Omental fat pad (tissue), 4 donors: ENCODE results near the gene L3MBTL4. TPM values are rescaled to one million over a fixed set of nuclear protein-coding genes. Genes with fewer than 3 reads are reported as not detected.
"Not testable (repeated sequence)": the region's sequence is repeated elsewhere in the genome, so short reads cannot be mapped to it uniquely, and the experiment has no call there.

Experiments used
- ATAC-seq: fragments of 150-250 bp; one replicate; pipeline ENCODE4 v1.9.1; 2016; ENCODE audit warnings: mild to moderate bottlenecking, moderate library complexity; ENCODE audit not compliant: low FRiP score
- DNase-seq: peaks from one replicate; pipeline ENCODE4 v3.0.0-alpha.2; 2019; ENCODE audit warnings: low spot score
- CTCF ChIP-seq, 3 donors: fragments of 450-650 bp; IDR thresholded peaks; one replicate each; pipeline ENCODE4 v1.5.1; 2016 to 2017; ENCODE audit warnings: antibody characterized with exemption in 3 of 3, mild to moderate bottlenecking in 3 of 3, moderate library complexity in 2 of 3
- total RNA-seq, 4 donors: library from RNA; depleted of rRNA; stranded (reverse); fragments of >200 nt; gene quantifications; one replicate each; pipeline ENCODE4 v1.1.0, GENCODE V29; 2016

L3MBTL4 gene
- total RNA-seq, 4 donors from 2014 or later, result 7.2 to 14.8 (median 8.3) TPM

GRCh38 chr18:6156446-6156845 is 258.3 kb downstream of the L3MBTL4 start:
- ATAC-seq (no peak), DNase-seq (no peak)
- no peak for TF ChIP-seq CTCF (IDR thresholded peaks at IDR 0.05)

- no peak for DNase-seq
- no peak for ATAC-seq
- TF ChIP-seq CTCF (IDR thresholded peaks at IDR 0.05), result no peak
Observed at GRCh38 chr18:6155707-6156106, 259.0 kb downstream of the L3MBTL4 start.

- ATAC-seq (no peak), DNase-seq (no peak)
- TF ChIP-seq CTCF (IDR thresholded peaks at IDR 0.05), result no peak
Observed at GRCh38 chr18:6150430-6150829, 264.3 kb downstream of the L3MBTL4 start.

GRCh38 chr18:6146307-6146661 is 268.4 kb downstream of the L3MBTL4 start:
- TF ChIP-seq CTCF (IDR thresholded peaks at IDR 0.05), result no peak
- DNase-seq, result no peak
- ATAC-seq, result no peak

- no peak for DNase-seq
- no peak for TF ChIP-seq CTCF (IDR thresholded peaks at IDR 0.05)
- ATAC-seq, result no peak
Observed at GRCh38 chr18:6145645-6146306, 268.9 kb downstream of the L3MBTL4 start.

- no peak for TF ChIP-seq CTCF (IDR thresholded peaks at IDR 0.05)
- ATAC-seq (no peak), DNase-seq (no peak)
Observed at GRCh38 chr18:6139007-6139406, 275.7 kb downstream of the L3MBTL4 start.

GRCh38 chr18:6135901-6136300 is 278.8 kb downstream of the L3MBTL4 start:
- not testable (repeated sequence) for DNase-seq, ATAC-seq

- not testable (repeated sequence) for DNase-seq, ATAC-seq
Observed at GRCh38 chr18:6135029-6135428, 279.7 kb downstream of the L3MBTL4 start.
